Ecto neural progenitor cell (in vitro differentiated cells): ENCODE measurements around the gene GRID2.
"Not testable (repeated sequence)": the region's sequence is repeated elsewhere in the genome, so short reads cannot be mapped to it uniquely, and the experiment has no call there.

Experiments used
- DNase-seq: peaks from one replicate; pipeline ENCODE4 v3.0.0-alpha.2; 2018; ENCODE audit warnings: low spot score

Gene GRID2

DNA sequence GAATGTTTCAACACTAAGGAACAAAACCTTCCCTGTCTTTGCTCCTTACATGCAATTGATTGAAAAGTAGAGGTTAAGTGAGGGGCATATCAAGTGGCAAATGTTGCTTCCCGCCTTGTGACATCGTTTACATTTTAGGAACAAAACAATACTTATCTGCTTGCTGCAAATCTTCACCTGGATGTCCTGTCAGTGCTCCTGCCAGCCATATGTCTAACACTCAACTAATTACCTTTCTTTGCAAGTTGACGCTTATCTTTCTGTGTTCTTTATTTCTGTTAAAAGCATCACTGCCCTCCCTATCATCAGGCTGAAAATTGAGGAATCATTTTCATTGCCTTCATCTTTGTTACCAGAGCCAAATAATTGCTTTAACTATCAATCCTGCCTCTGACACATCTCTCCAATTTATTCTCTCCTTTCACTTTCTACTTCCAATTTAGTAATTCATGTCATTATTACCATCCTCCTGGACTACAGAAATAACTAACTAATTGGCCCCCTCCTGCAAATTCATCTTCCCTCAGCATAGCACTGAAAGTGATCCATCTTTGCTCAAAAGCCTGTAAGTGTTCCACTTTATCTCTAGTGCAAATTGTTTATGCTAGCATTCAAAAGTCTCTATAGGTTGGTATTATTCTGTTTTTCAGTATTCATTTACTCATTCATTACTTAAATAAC lies 1226.1 kb downstream of the GRID2 start:
- no peak for DNase-seq

DNA sequence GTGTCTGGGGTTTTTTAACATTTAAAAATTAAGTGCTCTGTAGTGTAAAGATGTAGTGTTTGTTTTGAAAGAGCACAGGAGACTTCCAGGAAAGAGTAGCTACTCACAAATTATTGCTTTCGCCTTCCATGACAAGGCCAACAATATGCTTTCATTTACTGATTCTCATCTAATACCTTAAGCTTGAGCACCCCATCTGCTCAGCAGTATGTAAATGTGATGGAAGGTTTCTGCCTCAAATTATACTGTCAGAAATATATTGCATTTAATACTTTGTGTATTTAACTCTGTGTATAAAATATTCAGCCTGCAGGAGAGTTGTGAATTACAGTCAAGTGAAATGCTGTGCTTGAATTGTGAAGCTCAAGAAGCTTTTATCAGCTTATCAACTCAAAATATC lies 1228.5 kb downstream of the GRID2 start:
- DNase-seq, result no peak

DNA sequence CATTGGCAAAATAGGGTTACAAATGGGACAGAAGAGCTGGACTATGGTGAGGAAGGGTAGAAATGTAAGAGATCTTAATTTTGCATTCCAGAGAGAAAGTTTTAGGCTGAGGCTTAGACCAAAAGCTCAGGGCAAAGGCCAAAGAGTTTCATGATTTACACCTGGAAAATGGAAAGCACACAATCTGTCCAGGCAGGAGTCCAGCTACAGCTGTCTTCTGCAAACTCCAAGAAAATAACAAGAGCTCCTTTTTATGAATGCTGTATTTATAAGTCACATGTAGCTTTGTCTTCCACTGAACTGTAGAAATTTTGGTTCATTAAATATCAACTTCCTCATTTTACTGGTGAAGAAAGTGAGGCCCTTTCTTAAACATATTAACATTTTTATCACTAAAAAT lies 1236.8 kb downstream of the GRID2 start:
- DNase-seq, result no peak

DNA sequence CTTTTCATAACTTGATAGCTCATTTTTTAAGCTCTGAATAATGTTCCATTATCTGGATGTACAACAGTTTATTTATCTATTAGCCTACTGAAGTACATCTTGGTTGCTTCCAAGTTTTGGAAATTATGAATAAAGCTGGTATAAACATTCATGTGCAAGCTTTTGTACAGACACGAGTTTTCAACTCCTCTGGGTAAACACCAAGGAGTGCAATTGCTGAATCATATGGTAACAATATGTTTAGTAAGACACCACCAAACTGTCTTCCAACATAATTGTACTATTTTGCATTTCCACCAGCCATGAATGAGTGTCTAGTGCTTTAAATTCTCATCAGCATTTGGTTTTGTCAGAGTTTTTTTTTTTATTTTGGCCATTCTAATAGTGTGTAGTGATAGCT lies 1258.1 kb downstream of the GRID2 start:
- no peak for DNase-seq

DNA sequence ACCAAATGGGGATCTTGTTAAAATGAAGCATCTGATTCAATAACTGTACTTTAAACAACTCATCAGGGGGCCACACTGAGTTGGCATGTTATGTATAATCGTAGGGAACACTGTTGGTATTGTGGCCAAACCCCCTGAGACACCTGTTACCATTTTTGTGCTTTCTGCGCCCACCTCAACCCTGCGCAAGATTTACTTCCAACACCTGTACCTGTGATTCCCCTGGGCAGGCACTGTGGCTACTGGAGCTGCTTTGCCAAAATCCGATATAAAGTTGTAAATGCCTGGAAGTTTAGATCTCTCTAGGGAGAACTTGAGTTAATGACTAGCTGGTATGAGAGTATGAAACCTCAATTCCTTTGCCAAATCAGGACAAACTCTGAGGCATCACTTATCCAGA lies 1265.0 kb downstream of the GRID2 start:
- no peak for DNase-seq

DNA sequence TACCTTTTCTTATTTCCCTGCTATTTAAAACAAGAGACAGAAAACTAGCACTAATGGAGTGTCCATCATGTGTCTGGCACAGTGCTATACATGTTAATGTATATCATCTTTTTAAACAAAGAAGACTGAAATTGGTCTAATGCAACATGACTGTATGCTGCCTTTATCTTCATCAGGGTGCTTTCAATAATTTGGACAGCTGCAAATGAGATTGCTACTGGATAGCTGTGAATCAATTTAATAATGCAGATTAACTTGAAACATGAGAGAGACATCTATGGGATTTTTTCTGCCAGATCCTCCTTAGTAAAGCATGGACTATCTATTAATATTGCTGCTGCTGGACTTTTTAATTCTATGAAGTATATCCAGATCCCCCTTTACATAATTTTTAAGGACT lies 1269.5 kb downstream of the GRID2 start:
- DNase-seq, result no peak

DNA sequence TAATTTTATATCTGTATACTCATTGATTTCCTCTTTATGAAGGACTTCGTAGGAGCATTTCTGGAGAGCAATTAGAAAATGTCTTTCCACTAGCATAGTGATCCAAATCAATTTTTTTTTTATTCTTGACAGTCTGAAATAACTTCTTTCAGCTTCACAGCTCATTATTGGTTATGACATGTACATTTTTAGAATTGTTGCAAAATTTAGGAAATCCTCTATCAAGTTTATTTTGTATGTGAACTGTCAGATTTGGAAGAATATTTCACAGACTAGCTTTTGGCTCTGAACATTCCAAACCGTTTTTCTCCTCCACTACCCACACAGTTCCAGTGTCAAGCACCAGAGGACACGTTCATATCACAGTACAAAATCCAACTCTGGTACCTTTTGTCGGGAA lies 1275.2 kb downstream of the GRID2 start:
- DNase-seq, result no peak

DNA sequence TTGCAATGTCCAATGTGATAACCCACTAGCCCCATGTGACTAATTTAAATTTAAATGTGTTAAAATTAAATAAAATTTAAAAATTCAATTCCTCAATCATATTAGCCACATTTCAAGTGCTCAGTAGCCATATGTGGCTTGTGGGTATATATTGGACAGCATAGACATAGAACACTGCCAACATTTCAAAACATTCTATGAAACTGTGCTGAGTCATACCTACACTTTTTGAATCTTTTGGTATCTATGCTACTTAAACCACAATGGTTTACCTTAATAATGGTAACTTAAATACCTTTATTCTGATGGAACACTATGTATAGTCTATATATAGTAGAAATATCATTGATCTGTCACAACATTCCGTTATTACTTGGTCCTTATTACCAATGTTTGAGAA lies 1301.4 kb downstream of the GRID2 start:
- DNase-seq, result no peak

DNA sequence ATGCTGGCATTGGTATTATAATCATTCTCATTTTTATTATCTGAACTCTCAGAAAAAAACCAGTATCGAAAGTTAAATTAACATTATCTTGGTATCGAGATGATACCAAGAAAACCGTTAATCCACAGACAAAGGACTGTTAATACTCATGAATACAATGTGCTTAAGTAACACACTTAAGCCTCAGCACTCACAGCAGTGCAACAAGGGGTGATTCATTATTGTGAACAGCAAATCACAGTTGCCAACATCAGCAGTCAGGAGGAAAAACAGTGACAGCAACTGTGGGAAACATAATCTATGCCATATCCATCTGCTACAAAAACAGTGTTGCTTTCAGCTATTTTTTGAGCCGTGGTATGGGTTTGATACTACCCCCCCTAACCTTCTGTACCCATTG lies 1313.8 kb downstream of the GRID2 start:
- DNase-seq, result no peak

DNA sequence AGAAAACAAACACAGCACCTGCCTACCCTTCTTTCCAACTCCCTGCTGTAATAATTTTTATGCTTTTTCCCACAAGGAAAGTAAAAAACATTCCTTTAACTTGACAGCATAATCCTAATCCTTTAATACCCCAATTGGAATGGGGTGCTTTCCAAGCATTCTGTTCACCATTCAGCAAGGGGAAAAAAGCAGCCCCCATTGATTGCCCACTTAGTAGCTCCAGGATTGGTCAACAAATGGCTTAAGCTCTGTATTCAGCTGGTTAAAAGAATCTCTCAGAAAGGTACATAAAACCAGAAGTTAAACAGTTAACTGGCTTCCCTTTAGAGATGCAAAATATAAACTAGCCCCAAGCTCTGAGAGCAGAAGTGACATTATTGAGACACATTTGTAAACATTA lies 1330.0 kb downstream of the GRID2 start:
- DNase-seq, result no peak

DNA sequence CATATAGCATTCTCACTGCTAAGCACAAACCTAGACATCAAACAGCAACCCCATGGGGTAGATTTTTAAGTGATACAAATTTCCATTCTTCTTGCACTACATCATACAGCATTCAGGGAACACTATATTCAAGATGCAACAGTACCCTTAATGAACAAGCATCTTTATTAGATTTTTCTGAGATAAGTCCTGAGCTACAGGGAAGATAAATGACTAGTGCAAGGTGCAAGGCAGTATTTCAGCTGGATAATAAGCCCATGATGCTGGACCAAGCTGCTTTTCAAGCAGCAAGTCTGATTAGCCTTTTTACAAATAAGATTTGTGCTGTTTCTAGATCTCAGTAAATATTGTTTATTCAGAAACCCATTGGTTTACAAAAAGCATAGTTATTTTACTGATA lies 1332.2 kb downstream of the GRID2 start:
- DNase-seq, result no peak

DNA sequence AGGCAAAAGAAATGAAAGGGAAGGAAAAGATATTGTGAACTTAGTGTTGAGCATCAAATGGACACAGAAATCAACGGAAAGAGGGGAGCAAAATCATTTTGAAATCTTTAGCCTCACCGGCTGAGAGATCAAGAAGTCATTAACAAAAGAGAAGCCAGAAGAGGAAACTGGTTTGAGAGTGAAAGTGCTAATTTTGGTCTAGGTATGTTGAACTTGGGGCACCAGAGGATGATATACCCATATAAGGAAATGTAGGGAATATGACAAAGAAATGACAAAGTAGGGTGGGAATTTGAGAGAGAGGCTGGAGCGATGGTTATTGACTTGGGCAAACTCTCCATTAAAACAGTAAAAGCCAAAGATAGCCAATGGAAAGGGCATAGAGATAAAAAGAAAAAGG lies 1341.4 kb downstream of the GRID2 start:
- DNase-seq, result no peak

DNA sequence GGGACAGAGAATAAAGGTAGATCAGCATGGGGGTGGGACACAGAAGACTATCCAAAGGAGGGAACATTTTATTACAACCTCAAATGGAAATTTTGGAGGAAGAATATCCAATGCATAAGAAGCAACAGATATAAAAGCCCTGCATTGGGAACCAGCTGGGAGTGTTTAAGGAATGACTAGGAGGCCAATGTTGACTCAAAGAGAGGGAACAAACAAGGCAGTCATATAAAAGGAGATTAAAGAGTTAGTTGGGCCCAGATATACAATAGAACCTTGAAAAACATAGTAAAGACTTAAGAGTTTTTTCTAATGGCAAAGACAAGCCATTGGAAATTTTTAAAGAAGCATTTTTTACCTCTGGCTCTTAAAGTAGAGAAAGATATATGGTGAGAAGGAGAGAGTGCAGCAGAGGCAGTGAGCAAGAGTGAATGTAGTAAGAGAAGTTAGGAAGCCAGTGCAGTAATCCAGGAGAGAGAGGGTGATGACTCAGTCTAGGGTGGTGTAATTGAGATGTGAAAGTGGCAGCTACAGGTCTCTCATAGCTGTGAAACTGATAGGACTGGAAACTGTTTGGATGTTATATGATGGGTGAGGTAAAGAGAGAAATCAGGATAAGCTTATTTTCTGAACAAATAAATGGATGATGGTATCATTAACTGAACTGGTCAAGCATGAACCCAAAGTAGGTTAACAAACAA lies 1342.6 kb downstream of the GRID2 start:
- no peak for DNase-seq

DNA sequence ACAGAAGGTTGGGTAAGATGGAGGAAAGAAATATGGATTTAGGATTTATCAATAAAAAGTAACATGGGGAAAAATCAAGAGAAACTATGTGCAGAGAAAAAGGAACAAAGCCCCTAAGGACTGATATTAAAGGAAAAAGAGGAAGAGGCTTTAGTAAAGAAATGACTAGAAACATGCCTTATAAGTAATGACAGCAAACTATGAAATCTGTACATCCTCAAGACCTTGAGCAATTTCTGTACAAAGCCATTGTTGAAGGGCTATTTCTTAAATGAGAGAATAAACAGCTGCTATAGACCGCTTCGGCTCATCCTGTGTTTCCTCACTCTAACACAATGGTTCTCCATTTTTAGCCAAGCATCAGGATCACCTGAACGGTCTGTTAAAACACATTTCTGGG lies 1344.5 kb downstream of the GRID2 start:
- DNase-seq, result no peak

DNA sequence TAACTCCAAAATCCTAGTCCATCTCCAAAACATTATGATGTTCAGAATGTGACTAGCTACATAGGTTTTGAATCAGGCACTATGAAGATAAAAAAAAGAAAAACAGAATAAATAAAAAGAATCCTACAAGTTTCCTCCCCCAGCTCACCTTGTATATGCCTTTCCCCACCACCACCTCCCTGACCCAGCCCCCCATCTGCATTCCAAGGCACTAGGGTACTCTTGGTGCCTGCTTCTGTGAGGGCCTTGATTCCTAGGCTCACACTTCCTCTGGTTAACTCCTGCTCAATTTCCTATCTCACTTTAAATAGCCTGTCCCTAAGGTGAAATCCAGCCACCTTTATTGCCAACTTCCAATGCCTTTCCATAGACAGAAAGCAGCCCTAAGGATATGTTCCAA lies 1346.1 kb downstream of the GRID2 start:
- no peak for DNase-seq

DNA sequence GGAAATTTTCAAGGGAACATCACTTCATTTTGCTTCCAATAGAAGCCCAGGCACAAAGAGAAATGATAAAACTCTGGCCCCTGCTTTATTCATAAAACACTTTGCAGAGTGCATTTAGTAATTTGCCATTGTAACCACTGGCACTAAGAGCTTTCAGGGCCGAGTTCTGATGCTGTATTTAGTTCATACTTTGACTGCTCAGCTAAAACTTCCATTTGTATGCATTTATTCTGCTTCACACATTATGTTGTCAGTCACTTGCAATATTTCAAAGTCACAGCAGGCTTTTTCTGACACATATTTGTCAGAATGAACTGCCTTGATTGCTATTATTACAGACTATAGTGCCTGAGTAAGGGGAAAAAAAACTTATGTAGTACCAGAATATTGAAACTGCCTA lies 1350.4 kb downstream of the GRID2 start:
- no peak for DNase-seq

DNA sequence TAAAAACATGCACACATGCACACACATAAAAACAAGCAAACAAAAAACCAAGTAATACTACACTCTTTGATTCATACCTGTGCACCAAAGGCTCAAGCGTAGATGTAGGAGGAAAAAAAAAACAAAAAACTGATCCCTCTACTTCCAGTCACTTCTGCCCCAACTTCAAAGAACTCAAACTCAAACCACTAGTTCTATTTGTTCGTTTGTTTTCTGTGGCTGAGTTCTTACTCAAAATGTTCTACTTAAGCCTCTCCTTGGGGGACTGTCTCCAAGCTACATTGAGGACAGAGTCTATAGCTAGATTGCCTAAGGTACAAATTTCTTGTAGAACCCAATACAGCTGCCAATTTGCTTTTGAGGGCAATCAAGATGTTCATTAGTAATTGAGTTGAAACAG lies 1353.8 kb downstream of the GRID2 start:
- DNase-seq, result no peak

DNA sequence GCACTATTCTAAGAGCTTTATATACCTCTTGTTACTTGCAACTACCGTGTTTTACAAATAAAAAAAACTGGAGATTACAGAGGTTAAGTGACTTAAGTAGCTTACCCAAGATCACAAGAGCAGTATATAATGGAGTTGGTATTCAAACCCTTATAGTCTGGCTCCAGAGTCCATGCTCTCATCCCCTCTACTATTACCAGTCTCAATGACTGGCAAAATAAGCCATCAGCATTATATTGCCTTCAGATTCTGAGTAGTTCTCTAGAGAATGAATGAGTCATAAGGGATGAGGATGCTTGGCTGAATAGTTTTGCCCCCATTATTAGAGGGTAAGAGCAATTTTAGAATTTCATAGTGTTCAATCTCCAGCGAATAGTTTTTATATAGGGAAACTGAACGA lies 1354.7 kb downstream of the GRID2 start:
- no peak for DNase-seq

DNA sequence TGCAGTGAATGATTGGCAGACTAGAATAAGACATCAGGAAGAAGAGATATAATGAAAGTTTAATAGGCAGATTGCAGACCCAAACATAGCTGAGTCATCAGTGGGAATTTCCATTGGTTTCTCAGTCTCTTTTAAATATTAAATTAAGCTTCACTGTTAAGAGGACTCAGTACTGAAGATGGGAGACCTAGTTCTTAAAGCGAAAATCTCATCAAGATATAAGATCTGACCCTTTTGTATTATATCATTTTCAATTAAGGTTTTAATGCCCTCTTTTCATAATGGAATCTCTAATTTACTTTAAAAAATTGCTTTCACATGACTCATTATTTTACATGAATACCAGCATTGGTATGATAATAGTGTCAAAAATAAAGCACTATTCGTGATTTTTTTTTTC lies 1355.9 kb downstream of the GRID2 start:
- DNase-seq, result no peak

DNA sequence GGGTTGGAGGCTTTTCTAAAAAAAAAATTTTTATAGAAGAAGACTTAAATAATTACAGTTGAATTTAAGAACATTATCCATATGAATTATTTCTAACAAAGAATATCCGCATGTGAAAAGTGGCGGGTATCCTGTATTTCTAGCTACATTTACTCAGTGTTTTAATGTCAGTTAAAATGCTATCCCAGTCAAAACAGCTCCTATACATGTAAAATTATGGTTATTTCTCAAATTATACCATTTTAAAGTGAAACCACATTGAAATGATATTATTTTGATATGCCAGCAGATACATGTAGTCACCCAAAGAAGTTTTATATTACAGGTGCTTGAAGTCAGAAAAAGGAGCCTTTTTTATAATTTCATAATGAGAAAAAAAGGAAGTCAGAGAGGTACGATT lies 1356.3 kb downstream of the GRID2 start:
- no peak for DNase-seq

DNA sequence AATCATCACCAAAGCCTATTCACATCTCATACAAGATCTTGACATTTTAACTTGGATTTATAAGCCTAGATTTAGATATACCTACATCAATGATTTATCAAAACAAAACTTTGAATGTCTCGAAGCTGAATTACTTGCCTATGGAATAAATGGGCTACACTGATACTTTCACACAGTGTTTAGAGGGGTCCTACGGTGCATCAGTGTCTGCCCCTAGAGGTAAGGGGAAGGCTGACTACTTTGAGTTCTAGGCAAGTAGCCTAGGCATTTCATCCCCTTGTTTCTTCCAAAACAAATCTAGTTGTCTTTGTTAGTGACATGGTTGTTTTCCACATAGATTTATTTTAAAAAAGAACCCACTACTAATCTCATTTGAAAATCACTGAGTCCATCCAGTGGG lies 1366.7 kb downstream of the GRID2 start:
- no peak for DNase-seq

DNA sequence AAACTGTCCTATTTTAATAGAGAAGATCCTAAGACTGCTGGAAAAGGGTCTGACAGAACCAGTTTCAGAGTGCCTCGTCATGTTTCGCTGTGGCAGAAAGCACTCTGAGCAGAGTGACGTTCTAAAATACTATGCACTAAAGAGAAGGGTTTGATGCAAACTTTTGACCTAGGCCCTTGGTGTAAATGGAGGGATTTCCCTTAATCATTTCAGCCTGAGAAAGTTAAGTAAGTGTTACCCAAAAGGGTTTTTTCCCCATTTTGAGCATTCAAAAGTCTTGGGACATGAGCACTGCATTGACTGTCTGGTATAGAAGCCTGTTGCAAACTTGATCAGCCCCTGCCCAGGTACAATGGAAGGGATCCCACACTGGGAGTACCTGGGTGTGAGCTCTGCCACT lies 1367.3 kb downstream of the GRID2 start:
- no peak for DNase-seq

DNA sequence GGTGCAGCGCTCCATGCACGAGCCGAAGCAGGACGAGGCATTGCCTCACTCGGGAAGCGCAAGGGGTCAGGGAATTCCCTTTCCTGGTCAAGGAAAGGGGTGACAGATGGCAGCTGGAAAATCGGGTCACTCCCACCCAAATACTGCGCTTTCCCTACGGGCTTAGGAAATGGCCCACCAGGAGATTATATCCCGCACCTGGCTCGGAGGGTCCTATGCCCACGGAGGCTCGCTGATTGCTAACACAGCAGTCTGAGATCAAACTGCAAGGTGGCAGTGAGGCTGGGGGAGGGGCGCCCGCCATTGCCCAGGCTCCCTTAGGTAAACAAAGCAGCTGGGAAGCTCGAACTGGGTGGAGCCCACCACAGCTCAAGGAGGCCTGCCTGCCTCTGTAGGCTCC lies 1373.2 kb downstream of the GRID2 start:
- DNase-seq, result not testable (repeated sequence)

DNA sequence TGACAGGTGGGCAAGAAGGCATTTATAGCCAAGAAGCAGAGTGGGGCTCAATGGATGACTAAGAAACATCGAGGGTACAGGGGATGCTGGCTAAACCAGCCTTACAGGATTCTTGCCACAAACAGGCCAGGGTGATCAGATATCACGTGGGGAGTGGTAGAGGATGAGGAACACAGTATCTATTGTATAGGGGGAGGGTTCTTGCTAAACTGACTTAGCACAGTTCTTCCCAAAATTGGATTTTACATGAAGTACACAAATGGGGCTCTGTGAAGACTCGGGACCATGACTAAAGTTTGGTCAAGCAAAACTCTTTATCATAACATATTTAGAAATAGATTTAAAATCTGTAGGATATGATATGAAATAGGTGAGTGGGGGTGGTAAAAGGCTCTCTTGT lies 1380.8 kb downstream of the GRID2 start:
- no peak for DNase-seq
